Measurements from ENCODE around the gene LRRC8E.

The LRRC8E gene

GRCh38 chr19:7888145-7888825, at the start of gene LRRC8E:
TSS of gene LRRC8E (plus strand) at chr19:7888510. CDS start at chr19:7895604, 7,094 bp downstream.
- no peak for DNase-seq (ENCODE audit: low read depth)

GRCh38 chr19:7839476-7839875, 48.8 kb upstream of the LRRC8E start:
- no peak for DNase-seq (ENCODE audit: low read depth)

- DNase-seq (ENCODE audit: low read depth) = no peak
Measured at GRCh38 chr19:7840629-7841028, 47.7 kb upstream of the LRRC8E start.

GRCh38 chr19:7841751-7842660, 46.3 kb upstream of the LRRC8E start:
- no peak for DNase-seq (ENCODE audit: low read depth)

GRCh38 chr19:7842661-7843294, 45.5 kb upstream of the LRRC8E start:
- DNase-seq (ENCODE audit: low read depth) = no peak

GRCh38 chr19:7843521-7843920, 44.8 kb upstream of the LRRC8E start:
- no peak for DNase-seq (ENCODE audit: low read depth)

- no peak for DNase-seq (ENCODE audit: low read depth)
Measured at GRCh38 chr19:7844405-7844804, 43.9 kb upstream of the LRRC8E start.

- no peak for DNase-seq (ENCODE audit: low read depth)
Measured at GRCh38 chr19:7844951-7845350, 43.4 kb upstream of the LRRC8E start.

- no peak for DNase-seq (ENCODE audit: low read depth)
Measured at GRCh38 chr19:7845390-7846154, 42.7 kb upstream of the LRRC8E start.

- DNase-seq (ENCODE audit: low read depth) = no peak
Measured at GRCh38 chr19:7846155-7846646, 42.1 kb upstream of the LRRC8E start.

GRCh38 chr19:7847664-7848063, 40.6 kb upstream of the LRRC8E start:
- DNase-seq (ENCODE audit: low read depth) = no peak

- DNase-seq (ENCODE audit: low read depth) = no peak
Measured at GRCh38 chr19:7848779-7849457, 39.4 kb upstream of the LRRC8E start.

- DNase-seq (ENCODE audit: low read depth) = no peak
Measured at GRCh38 chr19:7849631-7849999, 38.7 kb upstream of the LRRC8E start.

GRCh38 chr19:7850000-7850813, 38.1 kb upstream of the LRRC8E start:
- DNase-seq (ENCODE audit: low read depth) = no peak

GRCh38 chr19:7850945-7851622, 37.2 kb upstream of the LRRC8E start:
- DNase-seq (ENCODE audit: low read depth) = no peak

- DNase-seq (ENCODE audit: low read depth) = no peak
Measured at GRCh38 chr19:7851623-7852500, 36.4 kb upstream of the LRRC8E start.

GRCh38 chr19:7852851-7853769, 35.2 kb upstream of the LRRC8E start:
- DNase-seq (ENCODE audit: low read depth) = peak; percentile 33

- no peak for DNase-seq (ENCODE audit: low read depth)
Measured at GRCh38 chr19:7853770-7854128, 34.6 kb upstream of the LRRC8E start.

Data from stimulated activated CD8-positive, alpha-beta memory T cell treated with anti-CD3 and anti-CD28 coated beads, Interleukin-12 subunit alpha, Interleukin-12 subunit beta, amount 100 ng/mL, for 1 hour (primary cell).